Measurements from ENCODE around the gene VPS37C. TPM values are rescaled to one million over a fixed set of nuclear protein-coding genes. Genes with fewer than 3 reads are reported as not detected.

VPS37C gene
- total RNA-seq, 2 donors from 2014 or later = 25.4 to 27.3 TPM

DNA sequence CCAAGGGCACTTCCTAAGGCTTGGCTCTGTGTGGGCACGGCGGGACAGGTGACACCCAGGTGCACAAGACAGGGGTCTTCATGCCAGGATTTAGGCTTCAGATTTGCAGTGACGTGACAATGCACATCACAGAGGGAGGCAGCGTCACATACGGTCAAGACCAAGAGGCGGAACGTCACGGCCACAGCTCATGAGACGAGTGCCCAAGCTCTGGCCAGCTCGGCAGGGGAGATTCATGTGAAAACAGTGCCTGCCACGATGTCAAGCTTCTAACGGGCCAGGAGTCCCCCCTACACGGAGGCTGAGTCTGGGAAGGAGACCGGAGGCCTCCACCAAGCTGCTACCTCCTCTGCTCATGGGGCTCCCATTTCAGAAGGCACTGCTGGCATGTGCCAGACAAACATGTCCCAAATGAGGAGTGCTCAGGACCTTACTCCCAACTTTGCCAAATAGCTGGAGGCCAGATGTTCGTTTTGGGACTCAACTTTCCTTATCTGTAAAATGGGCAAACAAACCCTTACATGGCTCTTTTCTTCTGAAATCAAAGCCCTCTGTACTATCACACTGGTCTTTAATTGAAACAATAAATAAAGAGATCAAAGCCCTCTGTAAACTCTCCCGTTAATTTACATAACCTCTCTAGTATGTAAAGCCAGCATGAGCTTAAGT lies 16.6 kb downstream of the VPS37C start:
- DNase-seq = no peak
- intact Hi-C loops (cut with DNase I, micrococcal nuclease) = no loop called here

DNA sequence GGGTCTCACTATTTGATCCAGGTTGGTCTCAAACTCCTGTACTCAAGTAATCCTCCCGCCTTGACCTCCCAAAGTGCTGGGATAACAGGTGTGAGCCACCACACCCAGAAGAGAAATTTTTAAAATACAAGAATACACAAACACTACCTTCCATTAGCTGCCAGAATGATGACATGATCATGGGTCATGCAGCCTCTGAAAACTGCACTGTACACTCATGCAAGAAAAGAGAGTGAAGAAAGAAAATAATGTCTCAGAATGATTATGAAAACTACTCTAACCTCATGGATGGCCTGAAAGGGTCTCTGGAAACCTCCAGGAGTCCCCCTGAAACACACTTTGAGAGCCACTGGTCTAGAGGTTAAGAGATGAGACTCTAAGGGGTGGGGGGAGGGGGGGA lies 18.8 kb downstream of the VPS37C start:
- DNase-seq (no peak), ATAC-seq (no peak)
- intact Hi-C loops (cut with DNase I, micrococcal nuclease) = no loop called here

More for the DNA sequence above, 16.6 kb downstream of the VPS37C start:
- ATAC-seq = no peak

DNA sequence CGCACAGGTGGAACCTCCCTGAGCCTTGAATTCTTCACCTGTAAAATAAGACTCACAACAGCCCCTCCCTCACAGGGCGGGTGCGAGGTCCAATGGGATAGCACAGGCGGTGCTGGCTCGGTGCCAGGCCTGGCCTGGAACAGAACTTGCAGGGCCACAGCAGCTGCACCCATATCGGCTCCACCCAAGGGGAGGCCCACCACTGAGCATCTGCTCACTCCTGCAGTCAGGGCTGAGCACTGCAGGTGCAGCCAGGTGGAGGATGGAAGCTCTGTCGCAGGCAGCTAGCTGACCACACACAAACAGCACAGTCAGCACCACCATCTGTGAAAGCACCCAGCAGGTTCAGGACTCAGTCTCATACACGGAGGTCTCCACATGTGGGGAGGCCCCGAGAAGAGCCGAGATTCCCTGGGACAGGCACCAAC lies 19.6 kb downstream of the VPS37C start:
- ATAC-seq (peak; percentile 96), DNase-seq (peak; percentile 96)
- intact Hi-C loops (cut with DNase I, micrococcal nuclease) = no loop called here

DNA sequence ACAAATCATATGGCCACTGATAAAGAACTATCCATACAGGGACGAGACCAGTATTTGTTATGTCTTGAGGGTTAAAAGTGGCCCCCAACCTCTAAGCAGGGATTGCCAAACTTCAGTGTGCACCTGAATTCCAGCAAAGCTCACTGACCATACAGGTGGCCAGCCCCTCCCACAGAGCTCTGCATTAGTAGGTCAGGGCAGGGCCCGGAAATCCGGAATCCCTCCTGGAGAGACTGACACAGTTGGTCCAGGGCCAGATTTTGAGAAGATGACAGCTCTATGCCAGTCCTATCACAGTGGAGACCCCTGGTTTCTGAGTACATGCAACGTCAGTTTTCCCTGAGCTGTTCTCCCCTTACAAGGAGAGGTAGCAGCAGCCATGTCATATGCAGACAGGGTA lies 20.8 kb downstream of the VPS37C start:
- ATAC-seq = peak; percentile 21
- DNase-seq = no peak
- intact Hi-C loops (cut with DNase I, micrococcal nuclease) = no loop called here

DNA sequence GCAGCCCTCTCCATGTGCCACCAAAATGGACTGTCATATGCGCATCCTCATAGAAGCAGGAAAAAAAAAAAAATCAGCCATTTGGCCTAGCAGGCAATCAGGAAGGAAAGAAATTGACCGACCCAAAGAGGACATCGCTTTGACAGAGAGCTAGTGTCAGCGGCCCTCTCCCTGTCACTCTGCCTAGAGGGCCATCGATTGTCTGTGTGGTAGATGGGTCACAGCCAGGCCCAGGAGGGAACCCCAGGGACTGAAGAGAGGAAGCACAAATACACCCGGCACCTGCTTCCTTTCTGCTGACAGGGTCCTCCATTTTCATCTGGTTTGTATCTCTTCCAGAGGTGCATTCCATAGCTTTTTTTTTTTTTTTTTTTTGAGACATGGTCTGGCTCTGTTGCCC lies 21.8 kb downstream of the VPS37C start:
- DNase-seq = no peak
- ATAC-seq = no peak
- intact Hi-C loops (cut with DNase I, micrococcal nuclease) = no loop called here

DNA sequence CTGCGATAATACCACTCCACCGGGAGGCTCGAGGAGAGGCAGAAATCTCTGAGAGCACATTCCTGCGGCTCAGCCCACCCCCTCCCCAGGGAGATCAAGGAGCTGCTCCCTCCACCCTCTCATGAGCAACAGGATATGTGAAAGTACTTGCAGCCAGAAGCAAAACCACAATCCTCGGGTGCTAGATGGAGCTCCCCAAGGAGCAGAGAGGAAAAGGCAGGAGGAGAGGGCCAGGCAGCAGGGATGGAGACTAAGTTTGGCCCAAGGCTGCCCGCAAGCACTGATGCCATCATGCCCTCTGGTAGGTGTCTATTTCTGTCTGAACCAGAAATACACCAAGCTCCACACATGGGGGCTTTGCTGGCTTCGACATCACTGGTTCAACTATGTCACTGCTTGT lies 22.3 kb downstream of the VPS37C start:
- ATAC-seq (no peak), DNase-seq (no peak)
- intact Hi-C loops (cut with DNase I, micrococcal nuclease) = no loop called here

DNA sequence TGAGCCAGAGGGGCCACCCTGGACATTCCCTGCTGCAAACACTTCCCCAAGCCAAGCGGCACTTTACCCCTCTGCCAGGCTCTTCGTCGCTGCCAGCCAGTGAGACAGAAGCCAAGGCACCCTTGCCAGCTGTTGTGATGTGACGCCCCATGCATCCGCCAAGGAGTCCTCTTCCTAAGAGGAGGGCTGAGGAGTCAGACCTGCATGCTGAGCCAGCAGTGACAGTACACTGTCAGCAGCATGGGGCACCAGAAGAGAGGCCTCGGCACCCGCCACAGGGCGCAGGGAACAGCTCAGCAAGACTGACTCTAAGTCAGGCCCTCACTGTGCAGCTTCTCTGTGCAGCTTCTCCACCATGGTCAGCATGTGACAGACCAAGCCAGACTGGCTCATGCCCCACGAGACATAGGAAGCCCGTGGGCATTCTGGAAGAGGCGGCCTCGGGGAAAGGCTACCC lies 26.4 kb downstream of the VPS37C start:
- ATAC-seq = no peak
- no peak for DNase-seq
- intact Hi-C loops (cut with DNase I, micrococcal nuclease) = no loop called here

DNA sequence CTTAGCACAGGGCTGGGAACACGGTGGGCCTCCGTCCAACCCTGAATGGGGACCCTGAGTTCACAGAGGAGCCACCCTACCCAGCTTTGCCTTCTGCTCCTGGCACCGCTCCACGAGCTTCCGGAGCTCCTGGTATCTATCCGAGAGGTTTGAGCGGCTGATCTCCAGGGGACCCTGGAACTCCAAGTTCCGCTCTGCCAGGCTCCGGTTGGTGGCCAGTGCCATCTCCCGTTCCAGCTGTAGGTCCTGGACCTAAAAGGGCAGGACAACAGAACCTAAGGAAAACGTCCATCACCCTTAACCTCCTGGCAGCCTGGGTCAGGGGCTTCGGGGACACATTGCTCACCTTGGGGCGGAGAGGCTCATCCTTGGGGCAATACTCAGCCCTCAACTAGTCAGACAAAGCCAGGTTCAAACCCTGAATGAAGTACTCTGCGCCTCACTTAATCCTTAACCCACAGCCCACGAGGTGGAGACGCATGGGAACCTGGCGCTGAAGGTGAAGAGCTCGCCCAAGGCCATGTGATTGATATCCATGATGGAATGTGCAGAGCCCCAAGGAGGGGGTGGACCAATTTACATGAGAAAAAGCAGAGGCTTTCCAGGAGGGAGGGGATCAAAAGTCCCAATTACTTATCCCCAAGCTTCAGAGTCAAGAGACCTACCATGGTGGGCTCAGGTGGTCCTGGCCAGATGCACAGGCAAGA lies 27.1 kb downstream of the VPS37C start:
- intact Hi-C loops (cut with DNase I, micrococcal nuclease) = no loop called here
- DNase-seq (no peak), ATAC-seq (no peak)

DNA sequence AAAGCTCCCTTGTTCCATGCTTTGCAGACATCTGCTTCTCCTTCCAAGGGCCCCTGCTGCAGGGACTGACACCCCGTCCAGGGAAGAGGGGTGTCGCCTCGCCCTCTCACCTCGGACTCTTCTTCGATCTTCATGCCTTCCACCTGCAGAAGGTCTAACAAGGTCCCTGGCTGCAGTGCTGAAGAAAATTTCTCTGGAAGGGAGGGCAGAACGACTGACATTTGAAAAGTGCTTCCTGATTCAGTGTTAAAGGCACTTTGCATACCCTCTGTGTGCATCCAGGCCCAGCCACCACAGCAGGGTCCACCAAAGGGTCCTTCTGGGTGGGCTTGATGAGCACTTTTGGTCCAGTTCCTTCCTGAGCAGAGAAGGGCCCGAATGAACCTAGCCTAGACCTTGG lies 28.1 kb downstream of the VPS37C start:
- ATAC-seq (no peak), DNase-seq (no peak)
- intact Hi-C loops (cut with DNase I, micrococcal nuclease) = no loop called here

DNA sequence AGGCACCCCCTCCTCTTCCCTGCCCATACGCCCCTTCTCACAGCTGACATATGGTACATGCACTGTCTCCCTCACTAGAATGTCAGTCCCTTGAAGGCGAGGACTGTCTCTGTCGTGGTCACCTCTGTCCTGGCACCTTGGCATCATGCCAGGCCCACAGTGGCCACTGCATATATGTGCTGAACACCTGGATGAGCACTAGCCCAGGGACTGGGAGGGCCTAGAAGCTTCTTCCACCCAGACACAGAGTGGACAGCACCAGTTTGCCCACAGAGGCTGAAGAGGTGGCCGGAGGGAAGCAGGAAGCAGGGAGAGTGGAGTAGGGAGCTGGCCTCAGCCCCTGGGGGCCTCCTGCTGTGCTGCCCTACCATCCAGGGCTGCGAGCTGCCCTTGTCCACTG lies 28.6 kb downstream of the VPS37C start:
- intact Hi-C loops (cut with DNase I, micrococcal nuclease) = no loop called here
- ATAC-seq (no peak), DNase-seq (no peak)

DNA sequence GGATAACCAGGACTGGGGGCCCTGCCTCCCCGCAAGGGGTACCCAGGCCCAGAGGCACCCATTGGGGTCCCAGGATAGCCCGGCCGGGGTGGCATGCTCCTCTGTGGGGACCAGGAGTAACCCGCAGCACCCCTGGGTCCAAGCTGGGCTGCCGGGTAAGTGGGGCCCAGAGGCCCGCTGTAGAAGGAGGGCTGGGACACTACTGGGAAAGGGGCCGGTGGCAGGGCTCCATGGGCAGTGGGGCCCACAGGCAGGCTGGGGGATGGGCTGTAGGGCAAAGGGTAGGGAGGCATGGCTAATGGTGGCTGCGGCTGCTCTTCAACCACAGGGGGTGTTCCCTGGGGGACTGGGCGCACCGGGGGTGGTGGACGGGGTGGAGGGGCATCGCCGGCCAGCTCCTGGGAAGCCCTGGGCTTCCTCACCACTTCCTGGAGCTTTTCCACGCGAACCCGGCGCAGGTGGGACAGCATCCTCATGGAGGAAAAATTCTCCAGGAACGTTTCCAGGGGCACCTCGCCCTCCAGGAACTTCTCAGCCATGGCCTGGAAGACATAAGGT lies 29.1 kb downstream of the VPS37C start:
- ATAC-seq = no peak
- intact Hi-C loops (cut with DNase I, micrococcal nuclease) = no loop called here
- no peak for DNase-seq

DNA sequence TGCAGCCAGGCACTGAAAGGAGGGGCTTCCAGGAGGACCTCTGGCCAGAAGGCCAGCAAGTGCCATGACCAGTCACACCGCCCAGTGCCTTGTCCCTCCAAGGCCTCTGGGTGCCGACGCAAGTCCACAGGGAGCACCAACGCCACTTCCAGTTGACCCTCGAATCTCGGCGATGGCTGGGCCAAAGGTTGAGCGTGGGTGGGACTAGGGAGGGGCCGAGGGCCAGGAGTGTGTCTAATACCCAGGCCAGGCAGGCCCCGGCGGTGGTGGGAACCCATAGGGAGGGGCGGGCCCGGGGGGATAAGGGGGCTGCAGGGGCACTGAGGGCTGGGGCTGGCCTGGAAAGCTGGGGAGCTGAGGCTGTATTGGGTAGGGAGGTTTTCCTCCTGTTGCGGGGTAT lies 29.6 kb downstream of the VPS37C start:
- ATAC-seq (no peak), DNase-seq (no peak)
- intact Hi-C loops (cut with DNase I, micrococcal nuclease) = no loop called here

DNA sequence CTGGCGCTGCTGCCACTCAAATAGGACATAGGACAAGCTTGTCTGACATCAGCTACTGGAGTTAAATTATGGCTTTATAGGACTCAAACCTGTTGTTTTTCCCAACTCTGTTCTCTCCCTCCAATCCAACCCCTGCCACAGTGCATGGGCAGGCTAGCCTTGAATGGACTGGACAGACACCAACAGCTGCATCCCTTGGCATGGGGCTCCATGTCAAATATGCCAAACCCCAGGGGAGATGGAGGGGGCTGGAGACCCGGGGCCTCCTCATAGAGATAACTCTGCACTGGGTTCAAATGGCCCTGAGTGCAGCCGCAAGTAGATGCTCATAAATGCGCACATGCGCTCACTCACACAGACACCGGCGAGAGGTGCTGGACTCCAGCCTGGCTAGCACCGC lies 30.0 kb downstream of the VPS37C start:
- DNase-seq (no peak), ATAC-seq (no peak)
- intact Hi-C loops (cut with DNase I, micrococcal nuclease) = no loop called here

DNA sequence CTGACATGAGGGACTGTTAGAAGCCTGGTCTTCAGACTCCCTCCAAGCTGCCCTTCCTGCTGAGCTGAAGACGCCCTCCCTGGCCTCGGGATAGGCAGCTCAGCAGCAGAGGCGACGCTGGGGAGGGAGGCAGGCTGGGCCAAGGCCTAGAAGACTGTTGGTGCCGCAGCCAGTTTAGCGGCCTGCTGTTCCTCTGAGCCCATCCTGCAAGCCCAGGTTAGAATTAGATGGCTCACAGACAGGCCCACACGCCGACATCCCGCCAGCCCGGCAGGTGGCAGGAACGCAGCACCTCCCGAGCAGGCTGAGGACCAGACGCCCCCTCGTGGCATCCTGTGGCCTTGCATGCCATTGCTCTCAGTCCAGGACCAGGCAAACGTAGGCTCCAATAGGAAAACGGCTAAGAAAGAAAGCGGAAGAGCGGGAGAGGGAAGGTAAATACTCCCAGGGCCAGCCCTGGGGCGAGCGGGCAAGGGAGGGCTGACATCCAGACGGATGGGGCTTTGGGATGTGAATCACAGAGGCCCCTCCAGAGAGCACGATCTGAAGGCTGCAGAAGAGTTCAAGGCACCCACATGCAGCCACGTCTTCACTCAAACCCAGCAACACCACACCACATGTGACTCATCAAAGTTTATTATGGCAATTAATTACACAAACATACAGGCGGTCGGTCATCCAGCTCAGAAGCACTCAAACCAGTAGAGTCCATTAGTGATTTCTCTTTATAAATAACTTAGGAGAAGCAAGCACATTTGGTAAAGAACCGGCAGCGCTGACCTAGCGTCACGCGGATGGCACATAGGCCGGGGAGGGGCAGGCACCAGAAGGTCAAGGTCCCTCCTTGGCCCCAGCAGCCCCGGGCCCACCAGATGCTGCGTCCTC lies 31.3 kb downstream of the VPS37C start:
- intact Hi-C loops (cut with DNase I, micrococcal nuclease) = loop anchor here in 1 of 2 donors (5.0 to 10.0 kb wide), 2 partner anchors 57 to 165 kb away; no protein-coding TSS in a partner anchor
- ATAC-seq (peak; percentile 91), DNase-seq (peak; percentile 84 to 92)

DNA sequence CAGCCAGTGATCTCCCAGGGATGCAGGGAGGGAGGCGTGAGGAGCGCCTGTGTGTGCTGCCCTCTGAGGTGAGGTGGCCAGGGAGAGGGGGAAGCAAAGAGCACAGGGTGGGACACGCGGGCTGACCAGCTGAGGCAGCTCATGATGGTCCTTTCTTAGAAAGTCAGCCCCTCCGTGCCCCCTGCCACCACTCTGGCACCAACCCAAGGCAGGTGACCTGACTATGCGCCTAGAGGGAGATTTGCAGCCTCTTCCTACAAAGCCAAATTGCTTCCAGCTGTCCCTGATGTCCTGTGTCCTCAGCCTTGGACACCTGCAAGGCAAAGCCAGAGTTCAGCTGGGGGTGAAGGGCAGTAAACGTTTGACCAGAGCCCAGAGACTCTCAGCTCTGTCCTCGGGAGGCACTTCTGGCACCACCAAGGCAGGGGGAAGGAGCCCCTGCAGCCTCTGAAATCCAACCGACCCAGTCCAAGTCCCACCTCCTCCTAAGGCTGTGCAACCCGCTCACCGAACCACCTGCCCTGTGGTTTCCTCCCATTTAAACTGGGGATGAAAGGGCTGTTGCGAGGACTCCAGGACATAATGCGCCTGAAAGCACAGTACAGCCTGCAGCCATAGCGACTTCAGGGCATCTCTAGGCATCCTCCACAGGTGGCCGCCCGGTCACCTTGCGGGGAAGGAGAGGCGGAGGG lies 32.1 kb downstream of the VPS37C start:
- DNase-seq (no peak), ATAC-seq (no peak)
- intact Hi-C loops (cut with DNase I, micrococcal nuclease) = loop anchor here in 1 of 2 donors (5.0 to 10.0 kb wide), 2 partner anchors 58 to 164 kb away; no protein-coding TSS in a partner anchor

DNA sequence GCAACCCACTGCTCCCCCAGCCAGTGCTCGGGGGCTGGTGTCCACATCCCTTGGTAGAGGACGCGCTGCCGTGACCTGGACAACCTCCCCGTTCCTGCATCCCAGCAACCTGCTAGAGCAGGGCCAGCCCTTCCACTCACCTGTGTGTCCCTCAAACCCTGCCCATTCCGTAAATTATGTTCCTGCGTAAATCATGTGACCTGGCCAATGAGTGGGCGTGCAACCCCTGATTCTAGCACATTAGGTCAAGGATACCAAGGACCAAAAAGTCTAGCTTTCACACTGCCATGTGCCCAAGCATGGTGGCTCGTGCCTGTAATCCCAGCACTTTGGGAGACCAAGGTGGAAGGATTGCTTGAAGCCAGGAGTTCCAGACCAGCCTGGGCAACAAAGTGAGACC lies 33.2 kb downstream of the VPS37C start:
- no peak for ATAC-seq
- intact Hi-C loops (cut with DNase I, micrococcal nuclease) = loop anchor here in 1 of 2 donors (5.0 to 10.0 kb wide), 2 partner anchors 59 to 163 kb away; no protein-coding TSS in a partner anchor
- no peak for DNase-seq

DNA sequence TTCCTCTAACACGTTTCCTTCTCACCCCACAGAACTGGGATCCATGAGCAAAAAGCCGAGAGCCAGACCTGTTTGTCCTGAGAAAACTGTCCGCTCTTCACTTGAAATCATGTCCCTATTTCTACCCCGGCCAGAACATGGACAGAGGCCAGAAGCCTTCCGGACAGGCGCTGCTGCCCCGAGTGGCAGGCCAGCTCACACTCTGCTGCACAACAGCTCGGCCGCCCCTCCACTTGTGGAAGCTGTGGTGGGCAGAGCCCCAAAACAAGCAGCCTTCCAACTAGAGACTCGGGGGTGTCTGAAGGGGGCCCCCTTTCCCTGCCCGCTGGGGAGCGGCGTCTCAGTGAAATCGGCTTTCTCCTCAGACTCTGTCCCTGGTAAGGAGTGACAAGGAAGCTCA lies 35.0 kb downstream of the VPS37C start:
- intact Hi-C loops (cut with DNase I, micrococcal nuclease) = loop anchor here in 1 of 2 donors (5.0 to 10.0 kb wide), 2 partner anchors 61 to 161 kb away; no protein-coding TSS in a partner anchor
- DNase-seq (no peak), ATAC-seq (no peak)

DNA sequence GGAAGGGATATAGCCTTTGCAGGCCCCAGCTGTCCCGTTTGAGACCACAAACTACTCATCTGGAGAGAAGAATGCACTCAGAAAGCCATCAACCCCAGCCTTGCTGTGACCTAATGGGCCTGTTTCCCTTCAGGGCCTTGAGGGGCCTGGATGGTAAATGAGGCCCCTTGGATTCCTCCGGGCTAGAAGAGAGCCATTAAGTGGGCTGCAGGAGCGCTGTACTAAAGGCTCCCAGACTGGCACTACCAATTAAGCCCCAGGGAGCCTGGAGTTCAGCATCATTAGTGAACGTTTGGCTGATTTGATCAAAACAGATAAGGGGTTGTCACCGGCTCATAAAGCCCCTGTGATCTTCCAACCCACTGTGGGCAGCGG lies 35.9 kb downstream of the VPS37C start:
- ATAC-seq = no peak
- intact Hi-C loops (cut with DNase I, micrococcal nuclease) = loop anchor here in 1 of 2 donors (5.0 to 10.0 kb wide), 2 partner anchors 62 to 160 kb away; no protein-coding TSS in a partner anchor
- no peak for DNase-seq
